Measurements from ENCODE around the gene MDH2. TPM values are rescaled to one million over a fixed set of nuclear protein-coding genes. Genes with fewer than 3 reads are reported as not detected.

MDH2 gene
- total and polyA plus RNA-seq, 2 experiments from 2014 or later, result 150 to 180 TPM

GRCh38 chr7:76108540-76109233, 60.8 kb downstream of the MDH2 start:
- no peaks in the 10 kb centered on the region for H3K36me3 Mint-ChIP-seq (ENCODE audit: low read depth)
- DNase-seq (ENCODE audit: low spot score) (no peak), ATAC-seq (no peak)
- no peak overlapping the region for H3K27ac Mint-ChIP-seq
- Histone ChIP-seq H4K20me1 (replicated peaks; ENCODE audit: insufficient read depth) (no peaks in the 10 kb centered on the region), H3K4me2 (no peak overlapping the region), H3K27me3 (ENCODE audit: insufficient read depth) (no peaks in the 10 kb centered on the region), H3K36me3 (ENCODE audit: insufficient read depth) (no peaks in the 10 kb centered on the region), H3K9me2 (ENCODE audit: insufficient read depth) (no peaks in the 10 kb centered on the region), H3K79me2 (replicated peaks; ENCODE audit: insufficient read depth) (no peaks in the 10 kb centered on the region), H3F3A (replicated peaks; ENCODE audit: low read depth) (no peaks in the 10 kb centered on the region), H3K4me3 (no peak overlapping the region), H3K4me1 (ENCODE audit: insufficient read depth) (no peaks in the 10 kb centered on the region), H2AFZ (no peak overlapping the region), H3K27ac (ENCODE audit: low read depth) (no peak overlapping the region)
- no peaks in the 10 kb centered on the region for H3K9me3 Mint-ChIP-seq
- peaks cover 6% of the 10 kb centered on the region; the same call in 2 of the 3 replicates for H3K4me1 Mint-ChIP-seq
- H3K4me3 Mint-ChIP-seq, result no peak overlapping the region
- H3K27me3 Mint-ChIP-seq (ENCODE audit: insufficient read depth, low read depth, poor library complexity), result peaks cover 4% of the 10 kb centered on the region
- TF ChIP-seq STAT1 (IDR thresholded peaks at IDR 0.05; ENCODE audit: unreplicated experiment) (no peak), JUNB (IDR thresholded peaks at IDR 0.05; ENCODE audit: unreplicated experiment) (no peak), CREB1 (CRISPR knock-in tag; IDR thresholded peaks at IDR 0.05; ENCODE audit: low read depth) (no peak), NANOG (IDR thresholded peaks at IDR 0.05; ENCODE audit: borderline replicate concordance) (no peak), EZH2 (IDR thresholded peaks at IDR 0.05; ENCODE audit: low read depth, unreplicated experiment) (no peak), ZNF114 (CRISPR knock-in tag; IDR thresholded peaks at IDR 0.05) (no peak), ETS1 (IDR thresholded peaks at IDR 0.05) (no peak), POLR2AphosphoS5 (IDR thresholded peaks at IDR 0.05; ENCODE audit: low read depth) (no peak), ZNF331 (CRISPR knock-in tag; IDR thresholded peaks at IDR 0.05; ENCODE audit: low read depth) (no peak), EZH2phosphoT487 (IDR thresholded peaks at IDR 0.05; ENCODE audit: unreplicated experiment) (no peak)
- TF ChIP-seq, protein P1, sequence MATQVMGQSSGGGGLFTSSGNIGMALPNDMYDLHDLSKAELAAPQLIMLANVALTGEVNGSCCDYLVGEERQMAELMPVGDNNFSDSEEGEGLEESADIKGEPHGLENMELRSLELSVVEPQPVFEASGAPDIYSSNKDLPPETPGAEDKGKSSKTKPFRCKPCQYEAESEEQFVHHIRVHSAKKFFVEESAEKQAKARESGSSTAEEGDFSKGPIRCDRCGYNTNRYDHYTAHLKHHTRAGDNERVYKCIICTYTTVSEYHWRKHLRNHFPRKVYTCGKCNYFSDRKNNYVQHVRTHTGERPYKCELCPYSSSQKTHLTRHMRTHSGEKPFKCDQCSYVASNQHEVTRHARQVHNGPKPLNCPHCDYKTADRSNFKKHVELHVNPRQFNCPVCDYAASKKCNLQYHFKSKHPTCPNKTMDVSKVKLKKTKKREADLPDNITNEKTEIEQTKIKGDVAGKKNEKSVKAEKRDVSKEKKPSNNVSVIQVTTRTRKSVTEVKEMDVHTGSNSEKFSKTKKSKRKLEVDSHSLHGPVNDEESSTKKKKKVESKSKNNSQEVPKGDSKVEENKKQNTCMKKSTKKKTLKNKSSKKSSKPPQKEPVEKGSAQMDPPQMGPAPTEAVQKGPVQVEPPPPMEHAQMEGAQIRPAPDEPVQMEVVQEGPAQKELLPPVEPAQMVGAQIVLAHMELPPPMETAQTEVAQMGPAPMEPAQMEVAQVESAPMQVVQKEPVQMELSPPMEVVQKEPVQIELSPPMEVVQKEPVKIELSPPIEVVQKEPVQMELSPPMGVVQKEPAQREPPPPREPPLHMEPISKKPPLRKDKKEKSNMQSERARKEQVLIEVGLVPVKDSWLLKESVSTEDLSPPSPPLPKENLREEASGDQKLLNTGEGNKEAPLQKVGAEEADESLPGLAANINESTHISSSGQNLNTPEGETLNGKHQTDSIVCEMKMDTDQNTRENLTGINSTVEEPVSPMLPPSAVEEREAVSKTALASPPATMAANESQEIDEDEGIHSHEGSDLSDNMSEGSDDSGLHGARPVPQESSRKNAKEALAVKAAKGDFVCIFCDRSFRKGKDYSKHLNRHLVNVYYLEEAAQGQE (IDR thresholded peaks at IDR 0.05; ENCODE audit: unreplicated experiment), result no peak
- TF ChIP-seq, protein P2, sequence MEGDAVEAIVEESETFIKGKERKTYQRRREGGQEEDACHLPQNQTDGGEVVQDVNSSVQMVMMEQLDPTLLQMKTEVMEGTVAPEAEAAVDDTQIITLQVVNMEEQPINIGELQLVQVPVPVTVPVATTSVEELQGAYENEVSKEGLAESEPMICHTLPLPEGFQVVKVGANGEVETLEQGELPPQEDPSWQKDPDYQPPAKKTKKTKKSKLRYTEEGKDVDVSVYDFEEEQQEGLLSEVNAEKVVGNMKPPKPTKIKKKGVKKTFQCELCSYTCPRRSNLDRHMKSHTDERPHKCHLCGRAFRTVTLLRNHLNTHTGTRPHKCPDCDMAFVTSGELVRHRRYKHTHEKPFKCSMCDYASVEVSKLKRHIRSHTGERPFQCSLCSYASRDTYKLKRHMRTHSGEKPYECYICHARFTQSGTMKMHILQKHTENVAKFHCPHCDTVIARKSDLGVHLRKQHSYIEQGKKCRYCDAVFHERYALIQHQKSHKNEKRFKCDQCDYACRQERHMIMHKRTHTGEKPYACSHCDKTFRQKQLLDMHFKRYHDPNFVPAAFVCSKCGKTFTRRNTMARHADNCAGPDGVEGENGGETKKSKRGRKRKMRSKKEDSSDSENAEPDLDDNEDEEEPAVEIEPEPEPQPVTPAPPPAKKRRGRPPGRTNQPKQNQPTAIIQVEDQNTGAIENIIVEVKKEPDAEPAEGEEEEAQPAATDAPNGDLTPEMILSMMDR (conservative IDR thresholded peaks at IDR 0.05; ENCODE audit: low read depth in 2 of 2), result no peak
- TF ChIP-seq, protein P3, sequence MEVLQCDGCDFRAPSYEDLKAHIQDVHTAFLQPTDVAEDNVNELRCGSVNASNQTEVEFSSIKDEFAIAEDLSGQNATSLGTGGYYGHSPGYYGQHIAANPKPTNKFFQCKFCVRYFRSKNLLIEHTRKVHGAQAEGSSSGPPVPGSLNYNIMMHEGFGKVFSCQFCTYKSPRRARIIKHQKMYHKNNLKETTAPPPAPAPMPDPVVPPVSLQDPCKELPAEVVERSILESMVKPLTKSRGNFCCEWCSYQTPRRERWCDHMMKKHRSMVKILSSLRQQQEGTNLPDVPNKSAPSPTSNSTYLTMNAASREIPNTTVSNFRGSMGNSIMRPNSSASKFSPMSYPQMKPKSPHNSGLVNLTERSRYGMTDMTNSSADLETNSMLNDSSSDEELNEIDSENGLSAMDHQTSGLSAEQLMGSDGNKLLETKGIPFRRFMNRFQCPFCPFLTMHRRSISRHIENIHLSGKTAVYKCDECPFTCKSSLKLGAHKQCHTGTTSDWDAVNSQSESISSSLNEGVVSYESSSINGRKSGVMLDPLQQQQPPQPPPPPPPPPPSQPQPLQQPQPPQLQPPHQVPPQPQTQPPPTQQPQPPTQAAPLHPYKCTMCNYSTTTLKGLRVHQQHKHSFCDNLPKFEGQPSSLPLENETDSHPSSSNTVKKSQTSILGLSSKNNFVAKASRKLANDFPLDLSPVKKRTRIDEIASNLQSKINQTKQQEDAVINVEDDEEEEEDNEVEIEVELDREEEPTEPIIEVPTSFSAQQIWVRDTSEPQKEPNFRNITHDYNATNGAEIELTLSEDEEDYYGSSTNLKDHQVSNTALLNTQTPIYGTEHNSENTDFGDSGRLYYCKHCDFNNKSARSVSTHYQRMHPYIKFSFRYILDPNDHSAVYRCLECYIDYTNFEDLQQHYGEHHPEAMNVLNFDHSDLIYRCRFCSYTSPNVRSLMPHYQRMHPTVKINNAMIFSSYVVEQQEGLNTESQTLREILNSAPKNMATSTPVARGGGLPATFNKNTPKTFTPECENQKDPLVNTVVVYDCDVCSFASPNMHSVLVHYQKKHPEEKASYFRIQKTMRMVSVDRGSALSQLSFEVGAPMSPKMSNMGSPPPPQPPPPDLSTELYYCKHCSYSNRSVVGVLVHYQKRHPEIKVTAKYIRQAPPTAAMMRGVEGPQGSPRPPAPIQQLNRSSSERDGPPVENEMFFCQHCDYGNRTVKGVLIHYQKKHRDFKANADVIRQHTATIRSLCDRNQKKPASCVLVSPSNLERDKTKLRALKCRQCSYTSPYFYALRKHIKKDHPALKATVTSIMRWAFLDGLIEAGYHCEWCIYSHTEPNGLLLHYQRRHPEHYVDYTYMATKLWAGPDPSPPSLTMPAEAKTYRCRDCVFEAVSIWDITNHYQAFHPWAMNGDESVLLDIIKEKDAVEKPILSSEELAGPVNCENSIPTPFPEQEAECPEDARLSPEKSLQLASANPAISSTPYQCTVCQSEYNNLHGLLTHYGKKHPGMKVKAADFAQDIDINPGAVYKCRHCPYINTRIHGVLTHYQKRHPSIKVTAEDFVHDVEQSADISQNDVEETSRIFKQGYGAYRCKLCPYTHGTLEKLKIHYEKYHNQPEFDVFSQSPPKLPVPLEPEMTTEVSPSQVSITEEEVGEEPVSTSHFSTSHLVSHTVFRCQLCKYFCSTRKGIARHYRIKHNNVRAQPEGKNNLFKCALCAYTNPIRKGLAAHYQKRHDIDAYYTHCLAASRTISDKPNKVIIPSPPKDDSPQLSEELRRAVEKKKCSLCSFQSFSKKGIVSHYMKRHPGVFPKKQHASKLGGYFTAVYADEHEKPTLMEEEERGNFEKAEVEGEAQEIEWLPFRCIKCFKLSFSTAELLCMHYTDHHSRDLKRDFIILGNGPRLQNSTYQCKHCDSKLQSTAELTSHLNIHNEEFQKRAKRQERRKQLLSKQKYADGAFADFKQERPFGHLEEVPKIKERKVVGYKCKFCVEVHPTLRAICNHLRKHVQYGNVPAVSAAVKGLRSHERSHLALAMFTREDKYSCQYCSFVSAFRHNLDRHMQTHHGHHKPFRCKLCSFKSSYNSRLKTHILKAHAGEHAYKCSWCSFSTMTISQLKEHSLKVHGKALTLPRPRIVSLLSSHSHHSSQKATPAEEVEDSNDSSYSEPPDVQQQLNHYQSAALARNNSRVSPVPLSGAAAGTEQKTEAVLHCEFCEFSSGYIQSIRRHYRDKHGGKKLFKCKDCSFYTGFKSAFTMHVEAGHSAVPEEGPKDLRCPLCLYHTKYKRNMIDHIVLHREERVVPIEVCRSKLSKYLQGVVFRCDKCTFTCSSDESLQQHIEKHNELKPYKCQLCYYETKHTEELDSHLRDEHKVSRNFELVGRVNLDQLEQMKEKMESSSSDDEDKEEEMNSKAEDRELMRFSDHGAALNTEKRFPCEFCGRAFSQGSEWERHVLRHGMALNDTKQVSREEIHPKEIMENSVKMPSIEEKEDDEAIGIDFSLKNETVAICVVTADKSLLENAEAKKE (CRISPR knock-in tag; IDR thresholded peaks at IDR 0.05), result no peak
